DND-41 (cell line): ENCODE data around the gene ARHGAP6.

ENCODE experiments used
- ATAC-seq: fragments of 200-7000 bp; cut with Tn5 transposase; 3 replicates; pipeline ENCODE4 v1.9.1; 2021; ENCODE audit warnings: low read depth; ENCODE audit not compliant: insufficient read depth
- DNase-seq: peaks from one replicate; pipeline ENCODE4 v3.0.0-alpha.2; 2020
- H2AFZ ChIP-seq: 2 replicates; pipeline ENCODE4 v1.6.0; 2012; ENCODE audit warnings: low read depth, low read length
- H3K27ac ChIP-seq: 2 replicates; pipeline ENCODE4 v1.5.1; 2012; ENCODE audit warnings: low read length, inconsistent platforms
- H3K27me3 ChIP-seq: fragments of 200-600 bp; sonication (generic); 2 replicates; pipeline ENCODE4 v1.6.0; 2012; ENCODE audit warnings: low read length, mild to moderate bottlenecking, inconsistent platforms; ENCODE audit not compliant: insufficient read depth, poor library complexity
- H3K36me3 ChIP-seq: 2 replicates; pipeline ENCODE4 v1.5.1; 2012; ENCODE audit warnings: low read length, inconsistent platforms; ENCODE audit not compliant: insufficient read depth
- H3K4me1 ChIP-seq: 2 replicates; pipeline ENCODE4 v1.5.1; 2012; ENCODE audit warnings: mild to moderate bottlenecking, low read length; ENCODE audit not compliant: insufficient read depth
- H3K4me2 ChIP-seq: 2 replicates; pipeline ENCODE4 v1.6.0; 2012; ENCODE audit warnings: mild to moderate bottlenecking, moderate library complexity, low read length, inconsistent platforms; ENCODE audit not compliant: insufficient read depth
- H3K4me3 ChIP-seq, 2 experiments: fragments of 200-600 bp in 1 of 2; shearing (Covaris generic) in 1 of 2; 2 replicates each; pipeline ENCODE4 v1.5.1; 2012 to 2016; ENCODE audit warnings: inconsistent platforms in 2 of 2, low read length in 2 of 2, mild to moderate bottlenecking in 2 of 2, low read depth in 1 of 2, moderate library complexity in 1 of 2
- H3K79me2 ChIP-seq: 2 replicates; pipeline ENCODE4 v1.6.0; 2012; ENCODE audit warnings: low read length, inconsistent platforms; ENCODE audit not compliant: insufficient read depth
- H3K9ac ChIP-seq: 2 replicates; pipeline ENCODE4 v1.6.0; 2012; ENCODE audit warnings: low read depth, mild to moderate bottlenecking, inconsistent platforms, low read length, moderate library complexity
- H3K9me3 ChIP-seq: 2 replicates; pipeline ENCODE4 v1.5.1; 2012; ENCODE audit warnings: low read length, moderate library complexity, mild to moderate bottlenecking, inconsistent platforms; ENCODE audit not compliant: insufficient read depth, severe bottlenecking
- H4K20me1 ChIP-seq: 2 replicates; pipeline ENCODE4 v1.6.0; 2012; ENCODE audit warnings: low read length; ENCODE audit not compliant: insufficient read depth
- EZH2 ChIP-seq: IDR thresholded peaks from 3 replicates; pipeline ENCODE4 v1.6.1; 2012; ENCODE audit warnings: borderline replicate concordance, low read depth, mild to moderate bottlenecking, moderate library complexity, low read length, inconsistent platforms; ENCODE audit not compliant: severe bottlenecking
- TF ChIP-seq, protein P1 (sequence below): IDR thresholded peaks from 2 replicates; pipeline ENCODE4 v1.5.1; 2012; ENCODE audit warnings: borderline replicate concordance, low read length, moderate library complexity, mild to moderate bottlenecking; ENCODE audit not compliant: poor library complexity, severe bottlenecking; ENCODE audit errors: extremely low read depth

Gene ARHGAP6

DNA sequence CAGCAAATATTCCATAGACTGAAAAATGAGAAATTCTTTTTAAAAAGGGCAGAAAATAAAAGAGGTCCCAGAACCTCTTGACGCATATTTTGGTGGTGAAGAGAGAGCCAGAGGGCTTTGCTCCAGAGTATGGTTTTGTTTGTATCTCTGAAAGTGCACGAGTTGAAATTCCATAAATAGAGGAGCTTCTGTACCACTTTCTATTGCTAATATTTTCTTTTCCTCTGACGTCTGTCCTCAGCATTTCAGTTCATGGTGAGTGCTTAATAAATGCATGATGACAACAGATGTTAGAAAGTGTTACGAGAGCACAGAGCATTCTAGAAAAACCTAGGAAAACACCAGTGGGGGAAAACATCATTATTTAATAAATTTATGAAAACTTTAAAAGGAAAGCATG, 227.0 kb downstream of the ARHGAP6 start:
- no peaks in the 10 kb centered on the region for H3K4me1 ChIP-seq
- ATAC-seq (no peak), DNase-seq (no peak)
- no peaks in the 10 kb centered on the region for H3K27me3 ChIP-seq
- H3K4me3 ChIP-seq, result no peak overlapping the region
- no peak overlapping the region for H3K9ac ChIP-seq
- no peaks in the 10 kb centered on the region for H4K20me1 ChIP-seq
- no peak overlapping the region for H3K4me2 ChIP-seq
- H3K79me2 ChIP-seq, result no peaks in the 10 kb centered on the region
- H3K36me3 ChIP-seq, result no peaks in the 10 kb centered on the region
- no peak overlapping the region for H2AFZ ChIP-seq
- H3K9me3 ChIP-seq, result no peaks in the 10 kb centered on the region
- TF ChIP-seq, protein P1, sequence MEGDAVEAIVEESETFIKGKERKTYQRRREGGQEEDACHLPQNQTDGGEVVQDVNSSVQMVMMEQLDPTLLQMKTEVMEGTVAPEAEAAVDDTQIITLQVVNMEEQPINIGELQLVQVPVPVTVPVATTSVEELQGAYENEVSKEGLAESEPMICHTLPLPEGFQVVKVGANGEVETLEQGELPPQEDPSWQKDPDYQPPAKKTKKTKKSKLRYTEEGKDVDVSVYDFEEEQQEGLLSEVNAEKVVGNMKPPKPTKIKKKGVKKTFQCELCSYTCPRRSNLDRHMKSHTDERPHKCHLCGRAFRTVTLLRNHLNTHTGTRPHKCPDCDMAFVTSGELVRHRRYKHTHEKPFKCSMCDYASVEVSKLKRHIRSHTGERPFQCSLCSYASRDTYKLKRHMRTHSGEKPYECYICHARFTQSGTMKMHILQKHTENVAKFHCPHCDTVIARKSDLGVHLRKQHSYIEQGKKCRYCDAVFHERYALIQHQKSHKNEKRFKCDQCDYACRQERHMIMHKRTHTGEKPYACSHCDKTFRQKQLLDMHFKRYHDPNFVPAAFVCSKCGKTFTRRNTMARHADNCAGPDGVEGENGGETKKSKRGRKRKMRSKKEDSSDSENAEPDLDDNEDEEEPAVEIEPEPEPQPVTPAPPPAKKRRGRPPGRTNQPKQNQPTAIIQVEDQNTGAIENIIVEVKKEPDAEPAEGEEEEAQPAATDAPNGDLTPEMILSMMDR, result no peak
- no peak for TF ChIP-seq EZH2
- H3K27ac ChIP-seq, result no peak overlapping the region

DNA sequence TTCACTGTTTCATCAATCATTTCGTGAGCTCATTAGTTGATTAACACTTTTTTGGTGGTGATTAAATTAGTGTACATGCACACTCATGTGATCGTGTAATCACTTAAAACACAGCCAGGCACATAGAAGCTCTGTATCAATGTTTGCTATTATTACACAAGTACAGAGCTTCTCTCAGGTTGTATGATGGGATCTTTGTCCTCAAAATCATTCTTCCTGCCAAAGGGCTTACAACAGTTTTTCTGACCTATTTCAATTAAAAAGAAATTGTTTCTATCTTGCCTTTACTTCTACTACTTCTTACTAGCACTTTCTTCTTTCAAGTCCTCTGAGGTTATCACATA, 227.4 kb downstream of the ARHGAP6 start:
- DNase-seq, result no peak
- no peak overlapping the region for H3K4me2 ChIP-seq
- TF ChIP-seq EZH2, result no peak
- TF ChIP-seq, protein P1, result no peak
- H3K36me3 ChIP-seq, result no peaks in the 10 kb centered on the region
- H3K4me3 ChIP-seq, result no peak overlapping the region
- no peaks in the 10 kb centered on the region for H3K9me3 ChIP-seq
- no peak overlapping the region for H2AFZ ChIP-seq
- no peak for ATAC-seq
- no peak overlapping the region for H3K9ac ChIP-seq
- no peak overlapping the region for H3K27ac ChIP-seq
- H3K27me3 ChIP-seq, result no peaks in the 10 kb centered on the region
- no peaks in the 10 kb centered on the region for H3K4me1 ChIP-seq
- H4K20me1 ChIP-seq, result no peaks in the 10 kb centered on the region
- H3K79me2 ChIP-seq, result no peaks in the 10 kb centered on the region

DNA sequence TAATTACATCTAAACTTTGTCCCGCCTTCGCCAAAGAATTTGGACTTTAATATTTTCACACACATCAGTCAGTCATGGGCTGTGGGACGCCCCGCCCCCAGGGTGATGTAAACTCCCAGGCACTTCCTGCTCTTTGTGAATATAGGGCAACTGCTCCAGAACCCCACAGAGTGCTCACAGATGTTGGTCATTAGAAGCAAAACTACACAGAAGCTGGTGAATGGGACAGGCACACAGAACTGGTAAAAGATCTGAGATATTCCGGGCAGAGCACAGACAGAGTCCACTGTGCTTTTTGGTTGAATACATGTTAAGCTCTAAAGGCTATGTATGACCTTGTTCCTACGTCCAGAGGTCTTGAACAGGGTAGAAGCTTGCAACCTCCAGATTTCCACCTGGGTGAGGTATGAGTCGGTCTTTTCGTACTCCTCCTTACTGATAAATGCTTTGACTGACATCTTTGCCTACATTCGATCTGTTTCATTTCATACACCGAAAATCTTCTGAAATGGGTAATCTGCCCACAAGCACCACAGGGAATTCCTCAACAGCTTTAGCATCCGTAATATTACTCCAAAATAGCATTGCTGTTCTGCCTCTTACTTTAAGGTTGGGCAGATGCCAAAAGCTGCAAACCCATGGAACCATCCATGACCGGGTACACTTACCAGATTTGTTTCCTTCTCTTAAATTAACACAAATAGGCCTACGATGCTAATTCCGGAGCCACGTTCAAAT, 227.9 kb downstream of the ARHGAP6 start:
- no peak overlapping the region for H3K9ac ChIP-seq
- H4K20me1 ChIP-seq, result no peaks in the 10 kb centered on the region
- H2AFZ ChIP-seq, result no peak overlapping the region
- ATAC-seq, result no peak
- no peak overlapping the region for H3K27ac ChIP-seq
- H3K79me2 ChIP-seq, result no peaks in the 10 kb centered on the region
- no peaks in the 10 kb centered on the region for H3K36me3 ChIP-seq
- TF ChIP-seq, protein P1, result no peak
- no peak for TF ChIP-seq EZH2
- no peak for DNase-seq
- no peaks in the 10 kb centered on the region for H3K9me3 ChIP-seq
- no peak overlapping the region for H3K4me3 ChIP-seq
- H3K27me3 ChIP-seq, result no peaks in the 10 kb centered on the region
- H3K4me1 ChIP-seq, result no peaks in the 10 kb centered on the region
- H3K4me2 ChIP-seq, result no peak overlapping the region
